ENCODE data around the gene DNAJB13. TPM values are rescaled to one million over a fixed set of nuclear protein-coding genes. Genes with fewer than 3 reads are reported as not detected.
A peak's percentile ranks its signal among the peaks of the same experiment; 100 is the strongest.

DNAJB13 gene
- total and polyA plus RNA-seq, 2 of the 13 experiments (the other 11 are each of a cell fraction or from before 2014, with no cell fraction given): 2.3 TPM; not detected in 1

- TF ChIP-seq PHF21A (CRISPR knock-in tag; IDR thresholded peaks at IDR 0.05) (no peak), ETV6 (CRISPR knock-in tag; conservative IDR thresholded peaks at IDR 0.05) (no peak), TEF (CRISPR knock-in tag; IDR thresholded peaks at IDR 0.05) (no peak), ZBTB20 (CRISPR knock-in tag; IDR thresholded peaks at IDR 0.05; ENCODE audit: borderline replicate concordance, low read depth) (no peak), KDM5B (CRISPR knock-in tag; IDR thresholded peaks at IDR 0.05; ENCODE audit: borderline replicate concordance) (no peak), ZNF574 (CRISPR knock-in tag; IDR thresholded peaks at IDR 0.05) (no peak), ZNF460 (CRISPR knock-in tag; IDR thresholded peaks at IDR 0.05; ENCODE audit: borderline replicate concordance) (no peak), ZNF747 (CRISPR knock-in tag; IDR thresholded peaks at IDR 0.05; ENCODE audit: borderline replicate concordance) (no peak), CAMTA2 (CRISPR knock-in tag; IDR thresholded peaks at IDR 0.05; ENCODE audit: borderline replicate concordance) (no peak), DNMT3B (CRISPR knock-in tag; conservative IDR thresholded peaks at IDR 0.05) (no peak), PTBP1 (IDR thresholded peaks at IDR 0.05; ENCODE audit: low read depth, low read length, poor library complexity, severe bottlenecking) (no peak), ZNF816 (CRISPR knock-in tag; IDR thresholded peaks at IDR 0.05; ENCODE audit: borderline replicate concordance) (no peak), ZFP91 (CRISPR knock-in tag; IDR thresholded peaks at IDR 0.05; ENCODE audit: borderline replicate concordance) (no peak), TERF1 (CRISPR knock-in tag; IDR thresholded peaks at IDR 0.05) (no peak), TCF7 (IDR thresholded peaks at IDR 0.05; ENCODE audit: low read depth) (no peak), BCL3 (CRISPR knock-in tag; IDR thresholded peaks at IDR 0.05) (no peak), HDAC1 (CRISPR knock-in tag; IDR thresholded peaks at IDR 0.05) (peak; percentile 24; the same call in 1 of the 2 replicates), ZNF652 (CRISPR knock-in tag; IDR thresholded peaks at IDR 0.05; ENCODE audit: borderline replicate concordance, low read depth) (peak; percentile 90), CEBPG (CRISPR knock-in tag; IDR thresholded peaks at IDR 0.05) (peak; percentile 66), MTF1 (CRISPR knock-in tag; IDR thresholded peaks at IDR 0.05) (no peak)
These were observed 68.4 kb downstream of the DNAJB13 start (continued) for GRCh38 chr11:74019104-74019738.

All from HepG2 (cell line).